GM18511 (cell line): ENCODE data around the gene DNM1.
A peak's percentile ranks its signal among the peaks of the same experiment; 100 is the strongest.

Experiments
- ATAC-seq: cut with Tn5 transposase; IDR thresholded peaks from one replicate; pipeline ENCODE4 v1.9.1; 2021; ENCODE audit warnings: mild to moderate bottlenecking, moderate library complexity; ENCODE audit not compliant: unreplicated experiment

The DNM1 gene

GRCh38 chr9:128249908-128250838 lies 47.0 kb downstream of the DNM1 start:
- ATAC-seq, result peak; percentile 82

- peak; percentile 17 for ATAC-seq
Measured at GRCh38 chr9:128250839-128251731, 47.9 kb downstream of the DNM1 start.

- ATAC-seq, result no peak
Measured at GRCh38 chr9:128251732-128252100, 48.5 kb downstream of the DNM1 start.

- ATAC-seq, result no peak
Measured at GRCh38 chr9:128252317-128253139, 49.3 kb downstream of the DNM1 start.

- ATAC-seq, result no peak
Measured at GRCh38 chr9:128253140-128253990, 50.2 kb downstream of the DNM1 start.

GRCh38 chr9:128253991-128254346 lies 50.8 kb downstream of the DNM1 start:
- ATAC-seq, result no peak

GRCh38 chr9:128254362-128254761 lies 51.2 kb downstream of the DNM1 start:
- no peak for ATAC-seq

- no peak for ATAC-seq
Measured at GRCh38 chr9:128254855-128255759, 51.9 kb downstream of the DNM1 start.

GRCh38 chr9:128257086-128257825 lies 54.1 kb downstream of the DNM1 start:
- no peak for ATAC-seq

GRCh38 chr9:128257907-128258306 lies 54.7 kb downstream of the DNM1 start:
- no peak for ATAC-seq

GRCh38 chr9:128258326-128258725 lies 55.1 kb downstream of the DNM1 start:
- no peak for ATAC-seq

GRCh38 chr9:128259156-128259555 lies 56.0 kb downstream of the DNM1 start:
- no peak for ATAC-seq

GRCh38 chr9:128260340-128260739 lies 57.2 kb downstream of the DNM1 start:
- no peak for ATAC-seq

- ATAC-seq, result no peak
Measured at GRCh38 chr9:128262687-128263086, 59.5 kb downstream of the DNM1 start.

- no peak for ATAC-seq
Measured at GRCh38 chr9:128265348-128265847, 62.2 kb downstream of the DNM1 start.

GRCh38 chr9:128266868-128267590 lies 63.9 kb downstream of the DNM1 start:
- no peak for ATAC-seq

GRCh38 chr9:128271112-128271511 lies 67.9 kb downstream of the DNM1 start:
- no peak for ATAC-seq
